ENCODE measurements around the gene EXOC7. TPM values are rescaled to one million over a fixed set of nuclear protein-coding genes. Genes with fewer than 3 reads are reported as not detected.
"Not testable (repeated sequence)": the region's sequence is repeated elsewhere in the genome, so short reads cannot be mapped to it uniquely, and the experiment has no call there.

Gene EXOC7
- total and polyA plus RNA-seq, 2 donors, result 74.8 to 75.3 TPM

DNA sequence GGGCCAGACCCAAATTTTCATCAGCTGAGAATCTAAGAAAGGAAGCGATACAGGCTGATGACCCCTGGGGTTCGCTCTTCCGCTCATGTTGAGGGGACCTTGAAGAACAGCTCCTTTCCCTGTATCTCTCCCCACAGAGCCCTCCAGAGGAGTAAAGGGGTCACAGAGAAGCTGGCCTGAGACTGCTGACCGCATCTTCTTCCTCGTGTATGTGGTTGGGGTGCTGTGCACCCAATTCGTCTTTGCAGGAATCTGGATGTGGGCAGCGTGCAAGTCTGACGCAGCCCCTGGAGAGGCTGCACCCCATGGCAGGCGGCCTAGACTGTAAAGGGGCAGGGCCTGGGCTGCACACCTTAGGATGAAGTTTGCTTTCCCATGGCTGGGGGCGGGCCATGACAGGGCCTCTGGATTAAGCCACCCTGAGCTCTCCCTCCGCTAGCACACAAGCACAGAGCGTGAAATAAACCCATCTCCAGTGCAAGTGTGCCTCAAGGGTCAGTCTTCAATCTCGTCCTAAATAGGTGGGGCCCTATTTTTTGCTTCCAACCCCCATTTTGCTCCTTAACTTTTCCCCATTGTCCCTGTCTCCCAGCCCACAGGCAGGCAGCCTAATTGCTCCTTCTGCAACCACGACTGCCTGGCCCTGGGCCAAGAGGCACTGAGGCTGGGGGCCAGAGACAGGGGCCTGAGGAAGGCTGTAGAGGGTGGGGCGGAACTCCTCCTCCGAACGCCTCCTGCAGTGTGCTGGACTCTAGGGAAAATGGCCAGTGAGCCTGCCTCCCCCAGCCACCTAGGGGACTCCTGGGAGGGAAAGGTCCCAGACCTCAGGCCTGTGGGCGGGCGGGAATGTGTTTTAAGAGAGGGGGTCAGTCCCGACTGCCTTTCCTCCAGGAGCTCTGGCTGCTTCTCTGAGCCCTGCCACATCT, 21.0 kb downstream of the EXOC7 start:
- H3K4me1 ChIP-seq (ENCODE audit: insufficient read depth), result no peaks in the 10 kb centered on the region
- no peak for DNase-seq (ENCODE audit: extremely low spot score)
- no peak overlapping the region for H3K27ac ChIP-seq (ENCODE audit: low read depth)
- 77% methylated on average over 20 of the region's 20 CpGs for WGBS
- H3K4me3 ChIP-seq (ENCODE audit: low read depth, low read length), result no peak overlapping the region
- peaks cover 4% of the 10 kb centered on the region for H3K36me3 ChIP-seq (ENCODE audit: insufficient read depth)

DNA sequence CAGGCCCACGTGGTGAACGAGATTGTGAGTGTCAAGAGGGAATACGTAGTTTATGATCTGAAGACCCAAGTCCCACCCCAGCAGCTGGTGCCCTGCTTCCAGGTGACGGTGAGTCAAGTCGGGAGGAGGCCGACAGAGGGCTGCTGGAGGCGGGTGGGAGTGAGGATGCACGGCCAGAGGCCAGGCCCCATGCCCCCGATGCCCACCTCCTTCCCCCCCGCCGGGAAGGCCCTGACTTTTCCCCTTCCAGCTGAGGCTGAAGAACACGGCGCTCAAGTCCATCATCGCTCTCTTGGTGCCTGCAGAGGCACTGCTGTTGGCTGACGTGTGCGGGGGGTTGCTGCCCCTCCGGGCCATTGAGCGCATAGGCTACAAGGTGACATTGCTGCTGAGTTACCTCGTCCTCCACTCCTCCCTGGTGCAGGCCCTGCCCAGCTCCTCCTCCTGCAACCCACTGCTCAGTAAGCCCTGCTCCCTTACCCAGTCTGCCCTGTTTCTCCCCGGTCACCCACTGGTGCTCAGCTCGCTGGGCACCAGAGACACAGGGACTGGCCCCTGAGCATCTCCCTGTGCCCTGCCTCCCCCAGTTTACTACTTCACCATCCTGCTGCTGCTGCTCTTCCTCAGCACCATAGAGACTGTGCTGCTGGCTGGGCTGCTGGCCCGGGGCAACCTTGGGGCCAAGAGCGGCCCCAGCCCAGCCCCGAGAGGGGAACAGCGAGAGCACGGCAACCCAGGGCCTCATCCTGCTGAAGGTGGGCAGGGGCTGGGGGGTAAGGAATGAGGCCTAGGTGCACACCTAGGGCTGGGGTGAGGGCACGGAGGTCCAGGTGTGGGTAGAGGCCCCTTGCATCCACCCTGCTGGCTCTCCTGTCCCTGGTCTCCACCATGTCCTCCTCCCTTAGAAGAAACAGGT, 22.0 kb downstream of the EXOC7 start:
- Histone ChIP-seq H3K4me3 (ENCODE audit: low read depth, low read length) (no peak overlapping the region), H3K27ac (ENCODE audit: low read depth) (no peak overlapping the region), H3K4me1 (ENCODE audit: insufficient read depth) (no peaks in the 10 kb centered on the region), H3K36me3 (ENCODE audit: insufficient read depth) (peaks cover 4% of the 10 kb centered on the region)
- 68% methylated on average over 27 of the region's 27 CpGs for WGBS
- DNase-seq (ENCODE audit: extremely low spot score), result no peak

GRCh38 chr17:76080768-76081287, 22.8 kb downstream of the EXOC7 start:
- Histone ChIP-seq H3K4me1 (ENCODE audit: insufficient read depth) (no peaks in the 10 kb centered on the region), H3K4me3 (ENCODE audit: low read depth, low read length) (no peak overlapping the region), H3K36me3 (ENCODE audit: insufficient read depth) (peaks cover 4% of the 10 kb centered on the region), H3K27ac (ENCODE audit: low read depth) (no peak overlapping the region)
- DNase-seq (ENCODE audit: extremely low spot score), result no peak
- WGBS, result 33% methylated on average over 6 of the region's 6 CpGs

GRCh38 chr17:76079956-76080767, 23.4 kb downstream of the EXOC7 start:
- H3K27ac ChIP-seq (ENCODE audit: low read depth), result no peak overlapping the region
- WGBS, result 3% methylated on average over 23 of the region's 23 CpGs
- peaks cover 1% of the 10 kb centered on the region for H3K36me3 ChIP-seq (ENCODE audit: insufficient read depth)
- H3K4me1 ChIP-seq (ENCODE audit: insufficient read depth), result no peaks in the 10 kb centered on the region
- no peak overlapping the region for H3K4me3 ChIP-seq (ENCODE audit: low read depth, low read length)
- no peak for DNase-seq (ENCODE audit: extremely low spot score)

GRCh38 chr17:76079535-76079955, 24.0 kb downstream of the EXOC7 start:
- DNase-seq (ENCODE audit: extremely low spot score), result no peak
- Histone ChIP-seq H3K4me3 (ENCODE audit: low read depth, low read length) (no peak overlapping the region), H3K27ac (ENCODE audit: low read depth) (no peak overlapping the region), H3K36me3 (ENCODE audit: insufficient read depth) (no peaks in the 10 kb centered on the region), H3K4me1 (ENCODE audit: insufficient read depth) (no peaks in the 10 kb centered on the region)
- 29% methylated on average over 9 of the region's 9 CpGs for WGBS

- Histone ChIP-seq H3K27ac (ENCODE audit: low read depth) (no peak within 1 kb of the TSS), H3K4me1 (ENCODE audit: insufficient read depth) (no peaks in the 10 kb centered on the region), H3K36me3 (ENCODE audit: insufficient read depth) (no peaks in the 10 kb centered on the region), H3K4me3 (ENCODE audit: low read depth, low read length) (no peak within 1 kb of the TSS)
- 68% methylated on average over 17 of the region's 17 CpGs for WGBS
- DNase-seq (ENCODE audit: extremely low spot score), result no peak
Measured at GRCh38 chr17:76078860-76079534, 24.6 kb downstream of the EXOC7 start, which contains the start of gene ZACN. Gene ZACN (plus strand): TSS chr17:76079182. CDS start chr17:76079265, 83 bp downstream.

DNA sequence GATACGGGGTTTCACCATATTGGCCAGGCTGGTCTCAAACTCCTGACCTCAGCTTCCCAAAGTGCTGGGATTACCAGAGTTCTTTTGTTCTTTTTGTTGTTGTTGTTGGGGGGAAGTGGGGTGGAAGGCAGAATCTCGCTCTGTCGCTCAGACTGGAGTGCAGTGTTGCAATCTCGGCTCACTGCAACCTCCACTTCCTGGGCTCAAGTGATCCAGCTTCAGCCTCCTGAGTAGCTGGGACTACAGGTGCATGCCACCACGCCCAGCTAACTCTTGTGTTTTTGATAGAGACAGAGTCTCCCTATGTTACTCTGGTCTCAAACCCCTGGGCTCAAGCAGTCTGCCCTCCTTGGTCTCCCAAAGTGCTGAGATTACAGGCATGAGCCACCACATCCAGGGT, 25.2 kb downstream of the EXOC7 start:
- not testable (repeated sequence) for H3K4me1 ChIP-seq (ENCODE audit: insufficient read depth); DNase-seq (ENCODE audit: extremely low spot score); H3K27ac ChIP-seq (ENCODE audit: low read depth); H3K4me3 ChIP-seq (ENCODE audit: low read depth, low read length); H3K36me3 ChIP-seq (ENCODE audit: insufficient read depth)
- 65% methylated on average over 5 of the region's 5 CpGs for WGBS

- no peak overlapping the region for H3K4me3 ChIP-seq (ENCODE audit: low read depth, low read length)
- 16% methylated on average over 11 of the region's 12 CpGs for WGBS
- no peak overlapping the region for H3K27ac ChIP-seq (ENCODE audit: low read depth)
- no peaks in the 10 kb centered on the region for H3K36me3 ChIP-seq (ENCODE audit: insufficient read depth)
- H3K4me1 ChIP-seq (ENCODE audit: insufficient read depth), result no peaks in the 10 kb centered on the region
- DNase-seq (ENCODE audit: extremely low spot score), result no peak
Measured at GRCh38 chr17:76077584-76078110, 25.9 kb downstream of the EXOC7 start.

GRCh38 chr17:76076765-76077583, 26.6 kb downstream of the EXOC7 start:
- Histone ChIP-seq H3K27ac (ENCODE audit: low read depth) (no peak overlapping the region), H3K36me3 (ENCODE audit: insufficient read depth) (no peaks in the 10 kb centered on the region), H3K4me1 (ENCODE audit: insufficient read depth) (no peaks in the 10 kb centered on the region), H3K4me3 (ENCODE audit: low read depth, low read length) (no peak overlapping the region)
- no peak for DNase-seq (ENCODE audit: extremely low spot score)
- WGBS, result 5% methylated on average over 82 of the region's 82 CpGs

GRCh38 chr17:76076146-76076764, 27.3 kb downstream of the EXOC7 start:
- H3K36me3 ChIP-seq (ENCODE audit: insufficient read depth), result no peaks in the 10 kb centered on the region
- no peak overlapping the region for H3K4me3 ChIP-seq (ENCODE audit: low read depth, low read length)
- no peaks in the 10 kb centered on the region for H3K4me1 ChIP-seq (ENCODE audit: insufficient read depth)
- no peak overlapping the region for H3K27ac ChIP-seq (ENCODE audit: low read depth)
- WGBS, result 3% methylated on average over 41 of the region's 41 CpGs
- DNase-seq (ENCODE audit: extremely low spot score), result no peak

DNA sequence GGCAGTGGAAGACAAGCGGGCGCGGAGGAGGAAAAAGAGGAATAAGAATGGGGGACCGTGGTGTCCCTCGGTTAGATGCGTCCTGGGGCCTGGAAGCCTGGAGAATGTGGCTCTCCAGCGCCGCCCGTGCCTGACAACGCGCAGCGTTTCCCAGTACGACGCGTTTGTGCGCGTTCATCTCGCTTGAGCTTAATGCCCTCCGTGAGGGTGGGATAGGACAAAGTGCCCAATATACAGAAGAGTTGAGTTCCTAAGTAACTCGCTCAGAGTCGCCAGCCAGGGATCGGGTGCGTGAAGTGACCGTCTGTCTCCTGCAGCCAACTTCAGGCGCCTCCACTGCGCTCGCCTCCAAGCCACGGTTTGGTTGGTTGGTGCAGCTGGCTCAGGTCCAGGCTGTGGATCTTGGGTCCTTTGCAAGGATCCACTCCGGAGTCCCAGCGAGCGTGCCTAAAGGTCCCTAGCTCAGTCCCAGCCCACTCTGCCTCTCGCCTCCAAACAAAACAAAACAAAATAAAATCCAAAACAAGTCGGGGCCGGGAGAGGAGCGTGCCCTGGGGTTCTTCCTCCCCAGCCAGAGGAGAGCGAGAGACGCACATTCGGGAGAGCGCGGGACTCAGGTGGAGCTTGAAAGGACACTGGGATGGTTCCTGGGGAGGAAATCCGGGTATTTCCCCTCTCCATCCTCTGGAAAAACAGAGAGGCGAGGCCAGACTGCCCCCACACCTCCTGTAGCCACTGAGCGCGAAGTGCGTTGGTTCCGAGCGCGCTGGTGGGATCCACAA, 28.0 kb downstream of the EXOC7 start:
- H3K27ac ChIP-seq (ENCODE audit: low read depth), result no peak overlapping the region
- H3K36me3 ChIP-seq (ENCODE audit: insufficient read depth), result no peaks in the 10 kb centered on the region
- WGBS, result 3% methylated on average over 48 of the region's 48 CpGs
- H3K4me3 ChIP-seq (ENCODE audit: low read depth, low read length), result no peak overlapping the region
- no peaks in the 10 kb centered on the region for H3K4me1 ChIP-seq (ENCODE audit: insufficient read depth)
- DNase-seq (ENCODE audit: extremely low spot score), result no peak
